HG03565 (cell line): ENCODE measurements around the gene BCAN.

Experiments
- ATAC-seq: cut with Tn5 transposase; IDR thresholded peaks from one replicate; pipeline ENCODE4 v1.9.1; 2021; ENCODE audit warnings: mild to moderate bottlenecking, moderate library complexity; ENCODE audit not compliant: unreplicated experiment

The BCAN gene

GRCh38 chr1:156694690-156694962, 52.7 kb downstream of the BCAN start:
- no peak for ATAC-seq

GRCh38 chr1:156696755-156697154, 54.8 kb downstream of the BCAN start:
- ATAC-seq: no peak

- no peak for ATAC-seq
Observed at GRCh38 chr1:156697481-156697880, 55.6 kb downstream of the BCAN start.

DNA sequence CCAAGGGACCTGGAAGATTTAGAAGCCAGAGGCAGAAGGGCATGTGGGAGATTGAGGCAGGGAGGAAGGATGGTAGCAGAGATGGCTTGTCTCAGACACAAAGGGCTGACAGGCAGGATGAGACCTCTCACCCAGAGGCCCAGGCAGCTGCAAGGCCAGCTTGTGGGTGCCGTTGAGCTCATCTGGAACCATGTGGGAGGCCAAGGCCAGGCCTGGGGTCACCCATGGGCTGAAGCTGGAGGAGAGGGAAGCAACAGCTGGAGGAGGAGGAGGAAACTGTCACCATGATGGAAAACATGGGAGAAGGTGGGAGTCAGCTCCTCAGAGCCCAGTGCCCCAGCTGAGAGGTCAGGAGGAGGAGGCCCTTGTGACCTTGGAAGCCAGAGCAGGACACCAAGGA, 57.1 kb downstream of the BCAN start:
- ATAC-seq: no peak

- no peak for ATAC-seq
Observed at GRCh38 chr1:156700736-156701531, 59.0 kb downstream of the BCAN start.

DNA sequence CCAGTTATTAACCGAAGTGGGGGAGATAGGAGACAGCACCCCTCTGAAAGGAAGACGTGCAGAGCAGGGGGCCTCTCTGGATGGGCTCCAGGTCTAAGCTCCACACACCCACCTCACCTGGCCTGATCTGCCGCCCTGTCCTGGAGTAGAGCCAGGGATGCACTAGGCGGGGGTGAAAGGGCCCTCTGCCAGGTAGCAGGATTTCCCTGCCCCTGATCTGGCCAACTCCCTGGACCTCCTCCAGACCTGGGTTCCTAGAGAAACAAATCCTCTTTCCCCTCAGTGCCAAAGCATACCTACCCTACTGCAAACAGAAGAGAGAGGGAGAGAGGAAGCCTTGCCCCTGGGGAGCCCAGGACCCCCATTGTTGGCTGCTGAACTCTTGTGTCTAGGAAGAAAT, 61.4 kb downstream of the BCAN start:
- no peak for ATAC-seq

- no peak for ATAC-seq
Observed at GRCh38 chr1:156703741-156704140, 61.8 kb downstream of the BCAN start.

DNA sequence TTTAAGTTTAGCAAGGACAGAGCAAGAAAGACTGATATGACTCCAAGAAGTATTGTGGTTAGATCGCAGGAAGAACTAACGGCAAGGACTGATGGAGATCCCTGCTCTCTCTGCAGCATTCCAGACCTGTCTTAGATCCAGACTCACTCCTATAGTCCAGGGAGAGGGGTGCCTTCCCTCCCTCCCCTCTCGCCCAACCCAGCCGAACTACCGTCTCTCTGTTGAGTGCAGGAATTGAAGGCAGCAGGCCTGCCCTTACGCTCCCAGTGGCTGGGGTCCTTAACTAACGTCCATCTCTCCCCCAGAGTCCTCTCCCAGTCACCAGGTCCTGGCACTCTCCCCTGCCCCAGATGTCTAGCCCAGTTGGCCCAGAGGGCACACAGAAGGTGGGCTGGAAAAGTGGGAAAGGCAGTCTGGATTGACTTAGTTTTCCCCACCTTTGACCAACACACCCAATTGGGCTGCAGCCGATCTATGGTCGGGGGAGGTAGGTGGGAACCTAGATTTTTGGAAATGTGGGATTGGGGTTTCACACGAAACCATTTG, 62.3 kb downstream of the BCAN start:
- ATAC-seq: no peak

- ATAC-seq: no peak
Observed at GRCh38 chr1:156704930-156705320, 63.0 kb downstream of the BCAN start.

- no peak for ATAC-seq
Observed at GRCh38 chr1:156705321-156705917, 63.5 kb downstream of the BCAN start, which contains the start of gene CRABP2. CRABP2 (minus strand) TSS chr1:156705583; CDS start chr1:156705446, 137 bp downstream.

GRCh38 chr1:156705918-156706656, 64.2 kb downstream of the BCAN start:
- ATAC-seq: no peak

DNA sequence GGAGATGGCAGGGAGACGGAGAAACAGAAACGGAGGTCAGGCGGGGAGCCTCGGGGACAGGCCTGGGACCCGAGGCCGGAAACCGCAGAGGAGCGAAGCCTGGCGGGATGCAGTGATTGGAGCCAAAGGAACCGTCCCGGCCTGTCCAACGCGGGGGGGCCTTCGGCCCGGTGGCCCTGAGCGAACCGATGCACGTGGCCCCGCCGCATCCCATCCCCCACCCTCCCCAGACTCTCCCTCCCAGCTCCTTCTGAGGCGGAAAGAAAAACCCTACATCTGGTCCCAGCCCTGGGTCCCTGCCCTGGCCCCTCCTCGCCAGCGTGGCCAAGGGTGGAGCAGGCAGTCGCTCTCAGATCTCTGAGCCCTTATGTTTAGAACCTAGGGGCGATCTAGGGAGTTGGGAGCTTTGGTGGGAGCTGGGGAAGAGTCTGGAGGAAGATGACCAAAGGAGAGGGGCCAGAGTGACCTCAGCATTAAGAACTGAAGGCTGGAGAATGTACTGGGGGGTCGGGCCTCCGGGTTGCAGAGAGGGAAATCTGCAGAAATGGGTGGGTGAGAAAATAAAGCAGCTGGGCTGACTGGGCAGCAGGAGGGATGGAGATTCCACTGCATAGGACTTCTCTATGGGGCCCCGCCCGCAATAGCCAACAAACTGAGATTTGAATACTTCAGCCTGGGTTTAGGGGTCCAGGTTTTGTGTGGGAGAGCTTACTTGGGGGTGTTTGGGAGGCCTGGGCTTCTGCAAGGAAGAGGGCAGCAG, 64.9 kb downstream of the BCAN start:
- ATAC-seq: no peak

- no peak for ATAC-seq
Observed at GRCh38 chr1:156707417-156708217, 65.7 kb downstream of the BCAN start.

DNA sequence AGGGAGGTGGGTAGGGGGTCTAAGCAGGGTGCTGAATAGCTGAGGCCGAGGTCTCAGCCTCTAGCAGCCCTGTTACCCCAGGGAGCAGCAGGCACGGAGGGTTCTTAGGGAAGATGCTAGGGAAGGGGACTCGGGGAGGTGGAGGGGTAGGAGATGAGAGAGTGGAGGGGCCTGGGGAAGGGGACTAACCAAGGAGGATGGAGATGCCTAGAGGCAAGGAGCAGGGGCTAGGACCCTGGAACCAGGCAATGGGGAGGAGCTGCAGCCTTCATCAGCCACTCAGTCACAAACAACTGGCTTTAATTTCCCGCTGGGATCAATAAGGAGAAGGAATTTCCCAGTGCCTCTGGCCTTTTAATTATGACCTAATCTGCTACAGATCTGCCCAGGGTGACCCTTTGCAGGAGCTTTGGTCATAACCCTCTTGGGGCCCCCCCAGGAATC, 66.3 kb downstream of the BCAN start:
- ATAC-seq: no peak

DNA sequence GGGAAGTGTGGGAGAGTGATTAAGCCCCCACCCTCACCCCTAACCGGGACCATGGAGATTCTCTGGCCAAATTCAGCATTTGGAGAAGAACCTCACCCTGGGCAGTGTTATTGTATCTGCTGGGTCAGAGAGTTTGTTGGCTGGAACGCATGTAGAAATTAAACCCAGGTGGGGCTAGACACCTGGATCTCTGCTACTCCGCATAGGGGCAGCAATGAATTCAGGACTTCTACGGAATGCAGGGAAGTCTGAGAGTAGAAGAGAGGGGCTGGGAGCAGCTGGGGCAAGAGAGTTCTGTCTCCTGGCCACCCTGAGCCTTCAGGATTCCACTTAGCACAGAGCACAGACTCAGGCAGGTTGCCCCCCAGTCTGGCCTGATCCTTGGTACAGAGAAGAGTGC, 67.1 kb downstream of the BCAN start:
- no peak for ATAC-seq
